ENCODE data around the gene POLRMT. TPM values are rescaled to one million over a fixed set of nuclear protein-coding genes. Genes with fewer than 3 reads are reported as not detected.
"Not testable (repeated sequence)": the region's sequence is repeated elsewhere in the genome, so short reads cannot be mapped to it uniquely, and the experiment has no call there.

POLRMT gene
- total and polyA plus RNA-seq, 2 donors (not counting 1 experiment from before 2014, with no cell fraction given) = 7.3 to 21.5 TPM

- Histone ChIP-seq H3K36me3 (ENCODE audit: control insufficient read depth, insufficient read depth, low read length) (peaks cover 7% of the 10 kb centered on the region), H3K4me2 (ENCODE audit: extremely low read depth, insufficient read depth, low read length) (no peak overlapping the region), H3K4me3 (replicated peaks in 1 of 4; ENCODE audit: control extremely low read depth in 1 of 4, insufficient read depth in 1 of 4, low read depth in 3 of 4, low read length in 4 of 4) (no peak overlapping the region), H3K9me3 (ENCODE audit: control insufficient read depth, insufficient read depth, low read depth, low read length) (no peaks in the 10 kb centered on the region), H2AFZ (ENCODE audit: low read length) (no peak overlapping the region), H3K9ac (ENCODE audit: insufficient read depth, low read length) (no peak overlapping the region), H3K27me3 (ENCODE audit: control insufficient read depth, insufficient read depth, low read length) (no peaks in the 10 kb centered on the region), H3K79me2 (ENCODE audit: control insufficient read depth, insufficient read depth, low read length) (peaks cover 2% of the 10 kb centered on the region), H3K27ac (ENCODE audit: insufficient read depth, low read length) (no peak overlapping the region), H4K20me1 (ENCODE audit: control insufficient read depth, extremely low read depth, insufficient read depth, low read length) (no peaks in the 10 kb centered on the region), H3K4me1 (ENCODE audit: control insufficient read depth, extremely low read depth, insufficient read depth, low read length) (peaks cover 2% of the 10 kb centered on the region)
- TF ChIP-seq EZH2 (IDR thresholded peaks at IDR 0.05; ENCODE audit: low read length, missing control alignments) (no peak), CTCF (conservative IDR thresholded peaks at IDR 0.05 in 1 of 2, IDR thresholded peaks at IDR 0.05 in 1 of 2; ENCODE audit: low read depth in 1 of 2, low read length in 2 of 2) (peak; percentile 18 to 42)
- no peak for DNase-seq (ENCODE audit: low read depth in 2 of 2)
These were observed 5.2 kb downstream of the POLRMT start for GRCh38 chr19:628168-628567.

- H3K27me3 ChIP-seq (ENCODE audit: control insufficient read depth, insufficient read depth, low read length); H3K4me3 ChIP-seq (replicated peaks in 1 of 4; ENCODE audit: control extremely low read depth in 1 of 4, insufficient read depth in 1 of 4, low read depth in 3 of 4, low read length in 4 of 4); H3K9me3 ChIP-seq (ENCODE audit: control insufficient read depth, insufficient read depth, low read depth, low read length); H3K27ac ChIP-seq (ENCODE audit: insufficient read depth, low read length); DNase-seq (ENCODE audit: low read depth in 2 of 2); H2AFZ ChIP-seq (ENCODE audit: low read length); H3K4me1 ChIP-seq (ENCODE audit: control insufficient read depth, extremely low read depth, insufficient read depth, low read length); H3K9ac ChIP-seq (ENCODE audit: insufficient read depth, low read length); H3K79me2 ChIP-seq (ENCODE audit: control insufficient read depth, insufficient read depth, low read length); H4K20me1 ChIP-seq (ENCODE audit: control insufficient read depth, extremely low read depth, insufficient read depth, low read length); H3K36me3 ChIP-seq (ENCODE audit: control insufficient read depth, insufficient read depth, low read length); H3K4me2 ChIP-seq (ENCODE audit: extremely low read depth, insufficient read depth, low read length): not testable (repeated sequence)
These were observed 6.8 kb downstream of the POLRMT start for GRCh38 chr19:626566-626965.

- peaks cover 9% of the 10 kb centered on the region for H3K36me3 ChIP-seq (ENCODE audit: control insufficient read depth, insufficient read depth, low read length)
- no peak overlapping the region for H2AFZ ChIP-seq (ENCODE audit: low read length)
- TF ChIP-seq EZH2 (IDR thresholded peaks at IDR 0.05; ENCODE audit: low read length, missing control alignments) (no peak), CTCF (conservative IDR thresholded peaks at IDR 0.05 in 1 of 2, IDR thresholded peaks at IDR 0.05 in 1 of 2; ENCODE audit: low read depth in 1 of 2, low read length in 2 of 2) (no peak)
- H3K27me3 ChIP-seq (ENCODE audit: control insufficient read depth, insufficient read depth, low read length) = no peaks in the 10 kb centered on the region
- H3K9me3 ChIP-seq (ENCODE audit: control insufficient read depth, insufficient read depth, low read depth, low read length) = no peaks in the 10 kb centered on the region
- no peak overlapping the region for H3K4me3 ChIP-seq (replicated peaks in 1 of 4; ENCODE audit: control extremely low read depth in 1 of 4, insufficient read depth in 1 of 4, low read depth in 3 of 4, low read length in 4 of 4)
- no peaks in the 10 kb centered on the region for H3K79me2 ChIP-seq (ENCODE audit: control insufficient read depth, insufficient read depth, low read length)
- DNase-seq (ENCODE audit: low read depth in 2 of 2) = no peak
- no peaks in the 10 kb centered on the region for H4K20me1 ChIP-seq (ENCODE audit: control insufficient read depth, extremely low read depth, insufficient read depth, low read length)
- no peak overlapping the region for H3K27ac ChIP-seq (ENCODE audit: insufficient read depth, low read length)
- no peak overlapping the region for H3K9ac ChIP-seq (ENCODE audit: insufficient read depth, low read length)
- no peak overlapping the region for H3K4me2 ChIP-seq (ENCODE audit: extremely low read depth, insufficient read depth, low read length)
- no peaks in the 10 kb centered on the region for H3K4me1 ChIP-seq (ENCODE audit: control insufficient read depth, extremely low read depth, insufficient read depth, low read length)
These were observed 8.1 kb downstream of the POLRMT start for GRCh38 chr19:625257-625656.
